ENCODE data around the gene SRPX.

Gene SRPX

DNA sequence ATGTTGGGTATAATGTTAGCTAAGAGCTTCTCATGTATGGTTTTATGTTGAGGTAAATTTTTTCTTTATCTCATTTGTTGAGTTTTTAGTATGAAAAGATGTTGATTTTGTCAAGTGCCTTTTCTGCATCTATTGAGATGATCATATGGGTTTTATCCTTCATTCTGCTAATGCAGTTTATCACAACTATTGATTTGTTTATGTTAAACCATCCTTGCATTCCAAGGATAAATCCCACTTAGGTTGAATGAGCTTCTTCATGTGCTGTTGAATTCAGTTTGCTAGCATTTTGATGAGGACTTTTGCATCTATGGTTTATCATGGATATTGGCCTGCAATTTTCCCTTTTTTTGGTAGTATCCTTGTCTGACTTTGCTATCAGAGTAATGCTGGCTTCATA, 121.0 kb downstream of the SRPX start:
- FAIRE-seq (no peak), DNase-seq (ENCODE audit: insufficient read length, low spot score) (no peak)
